Upper lobe of right lung (tissue), 1 donor: ENCODE data around the gene PTRH2. TPM values are rescaled to one million over a fixed set of nuclear protein-coding genes. Genes with fewer than 3 reads are reported as not detected.

Experiments used
- ATAC-seq: fragments of 200-7000 bp; cut with Tn5 transposase; one replicate; pipeline ENCODE4 v1.9.1; 2020; ENCODE audit warnings: mild to moderate bottlenecking, moderate library complexity
- DNase-seq: peaks from one replicate; pipeline ENCODE4 v3.0.0-alpha.2; 2020
- H3K27ac ChIP-seq: fragments of 200-600 bp; one replicate; pipeline ENCODE4 v1.8.0; 2022
- H3K27me3 ChIP-seq: fragments of 200-600 bp; one replicate; pipeline ENCODE4 v1.8.0; 2022; ENCODE audit warnings: mild to moderate bottlenecking
- H3K36me3 ChIP-seq: fragments of 200-600 bp; one replicate; pipeline ENCODE4 v1.8.0; 2022
- H3K4me1 ChIP-seq: fragments of 200-600 bp; one replicate; pipeline ENCODE4 v1.8.0; 2022
- H3K4me3 ChIP-seq: fragments of 200-600 bp; one replicate; pipeline ENCODE4 v1.8.0; 2022; ENCODE audit warnings: mild to moderate bottlenecking
- H3K9me3 ChIP-seq: fragments of 200-600 bp; one replicate; pipeline ENCODE4 v1.8.0; 2022
- intact Hi-C: fragments of 100-400 bp; cut with DNase I; formaldehyde crosslinking; loops from one replicate; pipeline ENCODE4 v1.11.0; 2022
- total RNA-seq: library from RNA; stranded (reverse); fragmentation: NEBNext Ultra II Directional; extraction: Animal tissue kit (Norgen Biotek cat#: 25700); gene quantifications from one replicate; pipeline ENCODE4 v1.2.1, GENCODE V29; 2021
- TF ChIP-seq, protein P1 (sequence below): fragments of 200-600 bp; IDR thresholded peaks from one replicate; pipeline ENCODE4 v1.8.0; 2022; ENCODE audit warnings: antibody characterized with exemption
- donor health status: DM: no; HTN: yes; CAD: no; lungs with severe emphysema.

The PTRH2 gene
- total RNA-seq, 1 donor from 2014 or later, result 19.6 TPM

DNA sequence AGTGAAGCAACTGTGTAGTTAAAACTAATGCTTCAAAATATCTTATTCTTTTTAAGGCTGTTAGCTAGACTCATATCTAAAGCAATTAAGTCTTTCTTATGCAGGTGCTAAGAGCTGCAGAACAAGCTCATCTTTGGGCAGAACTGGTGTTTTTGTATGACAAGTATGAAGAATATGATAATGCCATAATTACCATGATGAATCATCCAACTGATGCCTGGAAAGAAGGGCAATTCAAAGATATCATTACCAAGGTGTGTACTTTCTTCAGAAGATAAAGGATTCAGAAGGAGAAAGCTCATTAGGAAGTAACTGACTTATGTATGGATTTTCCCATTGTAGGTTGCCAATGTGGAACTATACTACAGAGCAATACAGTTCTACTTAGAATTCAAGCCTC is 23.9 kb downstream of the PTRH2 start:
- no peak overlapping the region for H3K27ac ChIP-seq
- peaks cover 100% of the 10 kb centered on the region for H3K36me3 ChIP-seq
- DNase-seq (no peak), ATAC-seq (no peak)
- H3K4me3 ChIP-seq, result no peak overlapping the region
- intact Hi-C loops, result no loop called here
- H3K9me3 ChIP-seq, result no peaks in the 10 kb centered on the region
- H3K27me3 ChIP-seq, result no peaks in the 10 kb centered on the region
- TF ChIP-seq, protein P1, sequence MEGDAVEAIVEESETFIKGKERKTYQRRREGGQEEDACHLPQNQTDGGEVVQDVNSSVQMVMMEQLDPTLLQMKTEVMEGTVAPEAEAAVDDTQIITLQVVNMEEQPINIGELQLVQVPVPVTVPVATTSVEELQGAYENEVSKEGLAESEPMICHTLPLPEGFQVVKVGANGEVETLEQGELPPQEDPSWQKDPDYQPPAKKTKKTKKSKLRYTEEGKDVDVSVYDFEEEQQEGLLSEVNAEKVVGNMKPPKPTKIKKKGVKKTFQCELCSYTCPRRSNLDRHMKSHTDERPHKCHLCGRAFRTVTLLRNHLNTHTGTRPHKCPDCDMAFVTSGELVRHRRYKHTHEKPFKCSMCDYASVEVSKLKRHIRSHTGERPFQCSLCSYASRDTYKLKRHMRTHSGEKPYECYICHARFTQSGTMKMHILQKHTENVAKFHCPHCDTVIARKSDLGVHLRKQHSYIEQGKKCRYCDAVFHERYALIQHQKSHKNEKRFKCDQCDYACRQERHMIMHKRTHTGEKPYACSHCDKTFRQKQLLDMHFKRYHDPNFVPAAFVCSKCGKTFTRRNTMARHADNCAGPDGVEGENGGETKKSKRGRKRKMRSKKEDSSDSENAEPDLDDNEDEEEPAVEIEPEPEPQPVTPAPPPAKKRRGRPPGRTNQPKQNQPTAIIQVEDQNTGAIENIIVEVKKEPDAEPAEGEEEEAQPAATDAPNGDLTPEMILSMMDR, result no peak
- no peaks in the 10 kb centered on the region for H3K4me1 ChIP-seq

GRCh38 chr17:59680314-59680713 is 26.9 kb downstream of the PTRH2 start:
- H3K27me3 ChIP-seq, result no peaks in the 10 kb centered on the region
- H3K9me3 ChIP-seq, result no peaks in the 10 kb centered on the region
- H3K36me3 ChIP-seq, result peaks cover 100% of the 10 kb centered on the region
- TF ChIP-seq, protein P1, result no peak
- H3K4me1 ChIP-seq, result no peaks in the 10 kb centered on the region
- DNase-seq, result no peak
- no peak overlapping the region for H3K27ac ChIP-seq
- intact Hi-C loops, result no loop called here
- ATAC-seq, result no peak
- no peak overlapping the region for H3K4me3 ChIP-seq

DNA sequence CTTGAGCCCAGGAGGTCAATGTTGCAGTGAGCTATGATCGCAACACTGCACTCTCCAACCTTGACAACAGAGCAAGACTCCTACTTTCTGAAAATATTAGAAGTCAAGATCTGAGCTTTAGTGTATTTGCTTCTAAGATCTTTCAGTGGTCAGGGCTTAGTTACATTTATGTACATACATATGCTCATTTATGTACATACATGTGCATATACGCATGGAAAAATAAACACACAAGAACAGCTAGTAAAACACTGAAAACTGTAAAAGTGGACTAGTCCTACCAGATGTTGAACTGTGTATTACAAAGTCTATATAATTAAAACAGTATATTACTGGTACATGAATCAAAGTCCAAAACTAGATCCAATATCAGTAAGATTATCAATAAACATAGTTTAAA is 28.3 kb downstream of the PTRH2 start:
- H3K27me3 ChIP-seq, result no peaks in the 10 kb centered on the region
- intact Hi-C loops, result no loop called here
- no peak for DNase-seq
- no peak for ATAC-seq
- TF ChIP-seq, protein P1, result no peak
- H3K36me3 ChIP-seq, result peaks cover 100% of the 10 kb centered on the region
- H3K9me3 ChIP-seq, result no peaks in the 10 kb centered on the region
- no peaks in the 10 kb centered on the region for H3K4me1 ChIP-seq
- no peak overlapping the region for H3K27ac ChIP-seq
- no peak overlapping the region for H3K4me3 ChIP-seq

DNA sequence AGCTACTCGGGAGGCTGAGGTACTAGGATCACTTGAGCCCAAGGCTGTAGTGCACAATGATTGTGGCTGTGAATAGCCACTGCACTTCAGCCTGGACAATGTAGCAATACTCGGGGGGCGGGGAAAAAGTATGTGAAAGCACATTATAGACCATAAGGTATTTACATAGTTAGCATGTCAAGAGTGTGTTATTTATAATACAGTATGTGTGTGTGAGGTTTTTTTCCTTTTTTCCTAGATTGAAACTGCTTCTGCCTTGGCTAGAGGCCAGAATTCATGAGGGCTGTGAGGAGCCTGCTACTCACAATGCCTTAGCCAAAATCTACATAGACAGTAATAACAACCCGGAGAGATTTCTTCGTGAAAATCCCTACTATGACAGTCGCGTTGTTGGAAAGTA is 30.5 kb downstream of the PTRH2 start:
- peaks cover 100% of the 10 kb centered on the region for H3K36me3 ChIP-seq
- intact Hi-C loops, result no loop called here

DNA sequence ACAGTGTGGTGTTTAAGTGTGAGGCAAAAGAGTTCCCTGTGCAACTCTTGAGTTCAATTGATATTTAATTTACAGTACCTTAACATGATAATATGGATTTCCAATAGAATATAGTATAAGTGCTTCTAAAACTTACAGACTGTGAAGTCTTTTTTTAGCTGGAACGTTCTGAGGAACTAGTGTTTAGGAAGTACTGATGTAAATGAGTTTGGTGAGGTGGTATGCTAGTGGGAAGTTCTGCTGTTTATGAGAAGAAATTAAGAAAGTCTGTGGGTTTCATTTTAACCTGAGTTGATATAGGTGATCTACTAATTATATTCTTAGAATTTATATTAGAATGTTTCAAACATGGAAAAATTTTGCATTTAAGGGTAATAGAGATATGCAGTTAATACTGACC is 32.0 kb downstream of the PTRH2 start:
- H3K4me1 ChIP-seq, result no peaks in the 10 kb centered on the region
- TF ChIP-seq, protein P1, result no peak
- no peak overlapping the region for H3K27ac ChIP-seq
- intact Hi-C loops, result no loop called here
- no peak overlapping the region for H3K4me3 ChIP-seq
- no peaks in the 10 kb centered on the region for H3K27me3 ChIP-seq
- H3K36me3 ChIP-seq, result peaks cover 99% of the 10 kb centered on the region
- H3K9me3 ChIP-seq, result no peaks in the 10 kb centered on the region
- ATAC-seq, result no peak
- DNase-seq, result no peak

More for the DNA sequence above, 30.5 kb downstream of the PTRH2 start:
- Histone ChIP-seq H3K4me1 (no peaks in the 10 kb centered on the region), H3K27me3 (no peaks in the 10 kb centered on the region), H3K27ac (no peak overlapping the region), H3K9me3 (no peaks in the 10 kb centered on the region), H3K4me3 (no peak overlapping the region)
- TF ChIP-seq, protein P1, result no peak
- DNase-seq, result no peak
- no peak for ATAC-seq

GRCh38 chr17:59671386-59671785 is 35.8 kb downstream of the PTRH2 start:
- Histone ChIP-seq H3K36me3 (peaks cover 99% of the 10 kb centered on the region), H3K27ac (no peak overlapping the region), H3K9me3 (no peaks in the 10 kb centered on the region), H3K27me3 (no peaks in the 10 kb centered on the region), H3K4me1 (peaks cover 20% of the 10 kb centered on the region), H3K4me3 (no peak overlapping the region)
- DNase-seq (no peak), ATAC-seq (no peak)
- TF ChIP-seq, protein P1, result no peak
- intact Hi-C loops, result no loop called here
